ENCODE results near the gene MED31. TPM values are rescaled to one million over a fixed set of nuclear protein-coding genes. Genes with fewer than 3 reads are reported as not detected.

MED31 gene
- total RNA-seq, 2 donors from 2014 or later, result 12.8 to 16.6 TPM

DNA sequence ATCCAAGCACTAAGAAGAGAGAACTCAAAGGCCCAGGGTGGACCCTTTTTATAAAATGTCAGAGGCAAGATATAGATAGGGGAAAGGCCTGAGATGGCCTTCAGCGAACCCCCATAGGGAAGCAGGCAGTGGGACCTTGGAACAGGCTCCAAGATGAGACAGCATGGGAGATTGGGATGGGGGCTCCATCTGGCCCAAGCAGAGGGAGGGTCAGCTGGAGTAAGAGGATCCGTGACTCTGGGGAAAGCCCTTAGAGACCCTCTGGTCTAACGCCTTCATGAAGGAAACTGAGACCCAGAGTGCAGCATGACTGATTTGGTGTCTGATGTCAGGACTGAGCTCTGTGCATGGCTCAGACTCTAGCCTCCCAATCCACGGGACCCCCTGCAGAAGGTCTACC lies 30.9 kb upstream of the MED31 start:
- no peaks in the 10 kb centered on the region for H3K36me3 ChIP-seq (ENCODE audit: control insufficient read depth, insufficient read depth, low read length)
- no peak overlapping the region for H3K4me3 ChIP-seq (ENCODE audit: low read length)
- Mint-ChIP-seq H3K27me3 (ENCODE audit: insufficient read depth) (peaks cover 7% of the 10 kb centered on the region), H3K27ac (no peak overlapping the region), H3K4me1 (peaks cover 26% of the 10 kb centered on the region), H3K9me3 (no peaks in the 10 kb centered on the region), H3K4me3 (no peak overlapping the region), H3K36me3 (ENCODE audit: low read depth) (no peaks in the 10 kb centered on the region)
- no peaks in the 10 kb centered on the region for H3K9me3 ChIP-seq (ENCODE audit: control insufficient read depth, low read length)
- H3K27me3 ChIP-seq (ENCODE audit: control insufficient read depth, insufficient read depth, low read length, poor library complexity, severe bottlenecking), result no peaks in the 10 kb centered on the region
- TF ChIP-seq, protein P1, sequence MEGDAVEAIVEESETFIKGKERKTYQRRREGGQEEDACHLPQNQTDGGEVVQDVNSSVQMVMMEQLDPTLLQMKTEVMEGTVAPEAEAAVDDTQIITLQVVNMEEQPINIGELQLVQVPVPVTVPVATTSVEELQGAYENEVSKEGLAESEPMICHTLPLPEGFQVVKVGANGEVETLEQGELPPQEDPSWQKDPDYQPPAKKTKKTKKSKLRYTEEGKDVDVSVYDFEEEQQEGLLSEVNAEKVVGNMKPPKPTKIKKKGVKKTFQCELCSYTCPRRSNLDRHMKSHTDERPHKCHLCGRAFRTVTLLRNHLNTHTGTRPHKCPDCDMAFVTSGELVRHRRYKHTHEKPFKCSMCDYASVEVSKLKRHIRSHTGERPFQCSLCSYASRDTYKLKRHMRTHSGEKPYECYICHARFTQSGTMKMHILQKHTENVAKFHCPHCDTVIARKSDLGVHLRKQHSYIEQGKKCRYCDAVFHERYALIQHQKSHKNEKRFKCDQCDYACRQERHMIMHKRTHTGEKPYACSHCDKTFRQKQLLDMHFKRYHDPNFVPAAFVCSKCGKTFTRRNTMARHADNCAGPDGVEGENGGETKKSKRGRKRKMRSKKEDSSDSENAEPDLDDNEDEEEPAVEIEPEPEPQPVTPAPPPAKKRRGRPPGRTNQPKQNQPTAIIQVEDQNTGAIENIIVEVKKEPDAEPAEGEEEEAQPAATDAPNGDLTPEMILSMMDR (conservative IDR thresholded peaks at IDR 0.05), result no peak
- WGBS, 2 experiments (ENCODE audit: insufficient coverage in 1 of 2, insufficient read length in 1 of 2), result 95 to 100% methylated on average over 3 to 4 of the region's 4 CpGs
- H3K27ac ChIP-seq (ENCODE audit: low read depth, low read length), result no peak overlapping the region
- H3K9ac ChIP-seq (ENCODE audit: extremely low read depth, low read length, poor library complexity, severe bottlenecking), result no peak overlapping the region
- peaks cover 9% of the 10 kb centered on the region for H3K4me1 ChIP-seq (ENCODE audit: control insufficient read depth, insufficient read depth, low read length)
- DNase-seq, result no peak

DNA sequence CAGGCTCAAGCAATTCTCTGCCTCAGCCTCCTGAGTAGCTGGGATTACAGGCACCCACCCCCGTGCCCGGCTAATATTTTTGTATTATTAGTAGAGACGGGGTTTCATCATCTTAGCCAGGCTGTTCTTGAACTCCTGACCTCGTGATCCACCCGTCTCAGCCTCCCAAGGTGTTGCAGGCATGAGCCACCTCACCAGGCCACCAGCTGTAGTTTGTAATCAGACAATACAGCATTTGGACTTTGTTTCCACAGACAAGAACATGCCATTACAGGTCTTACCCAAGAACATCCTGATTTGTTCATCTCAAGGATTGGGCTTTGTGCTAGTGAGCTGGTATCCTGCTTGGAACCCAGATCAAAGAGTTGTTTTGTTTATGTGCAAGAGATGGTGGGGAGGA lies 30.3 kb upstream of the MED31 start:
- no peak overlapping the region for H3K27ac Mint-ChIP-seq
- TF ChIP-seq, protein P1 (conservative IDR thresholded peaks at IDR 0.05), result no peak
- Histone ChIP-seq H3K9ac (ENCODE audit: extremely low read depth, low read length, poor library complexity, severe bottlenecking) (no peak overlapping the region), H3K4me1 (ENCODE audit: control insufficient read depth, insufficient read depth, low read length) (peaks cover 9% of the 10 kb centered on the region), H3K27ac (ENCODE audit: low read depth, low read length) (no peak overlapping the region), H3K27me3 (ENCODE audit: control insufficient read depth, insufficient read depth, low read length, poor library complexity, severe bottlenecking) (no peaks in the 10 kb centered on the region), H3K36me3 (ENCODE audit: control insufficient read depth, insufficient read depth, low read length) (no peaks in the 10 kb centered on the region), H3K9me3 (ENCODE audit: control insufficient read depth, low read length) (no peaks in the 10 kb centered on the region), H3K4me3 (ENCODE audit: low read length) (no peak overlapping the region)
- H3K27me3 Mint-ChIP-seq (ENCODE audit: insufficient read depth), result peaks cover 3% of the 10 kb centered on the region
- no peak overlapping the region for H3K4me3 Mint-ChIP-seq
- 82 to 100% methylated on average over 5 of the region's 5 CpGs for WGBS, 2 experiments (ENCODE audit: insufficient coverage in 1 of 2, insufficient read length in 1 of 2)
- DNase-seq, result no peak
- H3K36me3 Mint-ChIP-seq (ENCODE audit: low read depth), result no peaks in the 10 kb centered on the region
- H3K9me3 Mint-ChIP-seq, result no peaks in the 10 kb centered on the region
- peaks cover 28% of the 10 kb centered on the region for H3K4me1 Mint-ChIP-seq

DNA sequence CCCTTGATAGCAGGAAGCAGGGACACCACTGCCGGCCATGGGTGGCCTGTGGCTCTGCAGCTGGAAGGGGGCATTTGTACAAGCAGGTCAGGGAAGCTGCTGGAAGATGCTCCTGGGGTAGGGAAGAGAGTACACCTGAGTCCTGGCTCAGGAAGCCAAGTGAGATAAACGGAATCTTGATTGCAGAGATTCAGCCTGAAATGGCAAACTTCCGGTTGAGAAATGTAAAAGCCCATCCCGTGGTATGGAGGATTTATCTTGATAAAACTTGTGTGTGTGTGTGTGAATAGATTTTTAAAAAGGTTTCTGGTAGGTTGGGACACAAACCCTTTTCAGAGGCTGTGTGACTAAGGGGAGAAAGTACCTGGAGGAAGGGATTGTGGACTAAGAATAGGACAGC lies 29.8 kb upstream of the MED31 start:
- H3K27ac Mint-ChIP-seq, result no peak overlapping the region
- Histone ChIP-seq H3K36me3 (ENCODE audit: control insufficient read depth, insufficient read depth, low read length) (no peaks in the 10 kb centered on the region), H3K9ac (ENCODE audit: extremely low read depth, low read length, poor library complexity, severe bottlenecking) (no peak overlapping the region), H3K4me1 (ENCODE audit: control insufficient read depth, insufficient read depth, low read length) (peaks cover 9% of the 10 kb centered on the region), H3K27me3 (ENCODE audit: control insufficient read depth, insufficient read depth, low read length, poor library complexity, severe bottlenecking) (no peaks in the 10 kb centered on the region), H3K4me3 (ENCODE audit: low read length) (no peak overlapping the region), H3K27ac (ENCODE audit: low read depth, low read length) (no peak overlapping the region), H3K9me3 (ENCODE audit: control insufficient read depth, low read length) (no peaks in the 10 kb centered on the region)
- H3K9me3 Mint-ChIP-seq, result no peaks in the 10 kb centered on the region
- no peaks in the 10 kb centered on the region for H3K36me3 Mint-ChIP-seq (ENCODE audit: low read depth)
- peaks cover 3% of the 10 kb centered on the region for H3K27me3 Mint-ChIP-seq (ENCODE audit: insufficient read depth)
- WGBS, 2 experiments (ENCODE audit: insufficient coverage in 1 of 2, insufficient read length in 1 of 2), result 84 to 93% methylated on average over 2 to 4 of the region's 4 CpGs
- DNase-seq, result no peak
- H3K4me3 Mint-ChIP-seq, result no peak overlapping the region
- H3K4me1 Mint-ChIP-seq, result peaks cover 31% of the 10 kb centered on the region
- TF ChIP-seq, protein P1 (conservative IDR thresholded peaks at IDR 0.05), result no peak

All from endodermal cell (in vitro differentiated cells).